Measurements from ENCODE around the gene MYO1H.

The MYO1H gene

GRCh38 chr12:109352184-109352583, 4.5 kb downstream of the MYO1H start:
- ChIA-PET CTCF (no interaction called here), POLR2A (no interaction called here)
- H3K4me3 ChIP-seq (ENCODE audit: low read depth, low read length): no peak overlapping the region
- no peak for TF ChIP-seq CTCF (IDR thresholded peaks at IDR 0.05; ENCODE audit: insufficient read depth, low read length, missing control alignments)
- DNase-seq (ENCODE audit: low read depth, low spot score): no peak

GRCh38 chr12:109356577-109356976, 8.9 kb downstream of the MYO1H start:
- ChIA-PET POLR2A (no interaction called here), CTCF (interaction anchor here (1.1 to 1.6 kb wide), 2 partner anchors 30 to 245 kb away, joined by 3 to 4 read pairs; no protein-coding TSS in a partner anchor)
- no peak for TF ChIP-seq CTCF (IDR thresholded peaks at IDR 0.05; ENCODE audit: insufficient read depth, low read length, missing control alignments)
- H3K4me3 ChIP-seq (ENCODE audit: low read depth, low read length): no peak overlapping the region
- no peak for DNase-seq (ENCODE audit: low read depth, low spot score)

- DNase-seq (ENCODE audit: low read depth, low spot score): no peak
- H3K4me3 ChIP-seq (ENCODE audit: low read depth, low read length): no peak overlapping the region
- CTCF ChIA-PET: interaction anchor here (1.1 to 1.7 kb wide), 2 partner anchors 37 to 245 kb away, joined by 3 to 5 read pairs; no protein-coding TSS in a partner anchor
- POLR2A ChIA-PET: no interaction called here
- no peak for TF ChIP-seq CTCF (IDR thresholded peaks at IDR 0.05; ENCODE audit: insufficient read depth, low read length, missing control alignments)
Measured at GRCh38 chr12:109357032-109357431, 9.3 kb downstream of the MYO1H start.

GRCh38 chr12:109358154-109358869, 10.6 kb downstream of the MYO1H start:
- ChIA-PET POLR2A (no interaction called here), CTCF (interaction anchor here (1.7 kb wide), 1 partner anchor 36 kb away, joined by 5 read pairs; no protein-coding TSS in a partner anchor)
- TF ChIP-seq CTCF (IDR thresholded peaks at IDR 0.05; ENCODE audit: insufficient read depth, low read length, missing control alignments): no peak
- DNase-seq (ENCODE audit: low read depth, low spot score): no peak
- H3K4me3 ChIP-seq (ENCODE audit: low read depth, low read length): no peak overlapping the region

- no peak overlapping the region for H3K4me3 ChIP-seq (ENCODE audit: low read depth, low read length)
- CTCF ChIA-PET: no interaction called here
- no peak for TF ChIP-seq CTCF (IDR thresholded peaks at IDR 0.05; ENCODE audit: insufficient read depth, low read length, missing control alignments)
- POLR2A ChIA-PET: no interaction called here
- no peak for DNase-seq (ENCODE audit: low read depth, low spot score)
Measured at GRCh38 chr12:109359131-109359690, 11.5 kb downstream of the MYO1H start.

GRCh38 chr12:109369831-109370230, 22.1 kb downstream of the MYO1H start:
- CTCF ChIA-PET: no interaction called here
- no peak for DNase-seq (ENCODE audit: low read depth, low spot score)
- H3K4me3 ChIP-seq (ENCODE audit: low read depth, low read length): no peak overlapping the region
- TF ChIP-seq CTCF (IDR thresholded peaks at IDR 0.05; ENCODE audit: insufficient read depth, low read length, missing control alignments): no peak
- POLR2A ChIA-PET: no interaction called here
